GM23338 (cell line): ENCODE measurements around the gene USP10. TPM values are rescaled to one million over a fixed set of nuclear protein-coding genes. Genes with fewer than 3 reads are reported as not detected.

ENCODE experiments used
- ATAC-seq: fragments of 200-7000 bp; cut with Tn5 transposase; 3 replicates; pipeline ENCODE4 v1.9.1; 2020
- DNase-seq: peaks from one replicate; pipeline ENCODE4 v3.0.0-alpha.2; 2015; ENCODE audit warnings: low spot score
- H2AFZ ChIP-seq: fragments of 200-600 bp; sonication (generic); 2 replicates; pipeline ENCODE4 v1.8.0; 2016; ENCODE audit warnings: antibody characterized with exemption, mild to moderate bottlenecking, moderate library complexity
- H3F3A ChIP-seq: fragments of 200-600 bp; sonication (generic); replicated peaks from 2 replicates; pipeline ENCODE4 v1.8.0; 2017; ENCODE audit warnings: antibody characterized with exemption, mixed run types, low read depth
- H3K27ac ChIP-seq: fragments of 200-600 bp; sonication (generic); 2 replicates; pipeline ENCODE4 v1.6.1; 2016; ENCODE audit warnings: low read depth
- H3K27me3 ChIP-seq: fragments of 200-600 bp; sonication (generic); 2 replicates; pipeline ENCODE4 v1.8.0; 2016; ENCODE audit warnings: mild to moderate bottlenecking, mixed run types, moderate library complexity; ENCODE audit not compliant: insufficient read depth
- H3K36me3 ChIP-seq: fragments of 200-600 bp; sonication (generic); 2 replicates; pipeline ENCODE4 v1.8.0; 2016; ENCODE audit warnings: mild to moderate bottlenecking; ENCODE audit not compliant: insufficient read depth
- H3K4me1 ChIP-seq: fragments of 200-600 bp; sonication (generic); 2 replicates; pipeline ENCODE4 v1.8.0; 2016; ENCODE audit warnings: mild to moderate bottlenecking, moderate library complexity; ENCODE audit not compliant: insufficient read depth
- H3K4me2 ChIP-seq: fragments of 200-600 bp; sonication (generic); 2 replicates; pipeline ENCODE4 v1.7.1; 2017; ENCODE audit warnings: mixed run types
- H3K4me3 ChIP-seq: fragments of 200-600 bp; sonication (generic); 2 replicates; pipeline ENCODE4 v1.6.1; 2016; ENCODE audit warnings: mixed run types
- H3K79me2 ChIP-seq: fragments of 200-600 bp; sonication (generic); replicated peaks from 2 replicates; pipeline ENCODE4 v1.8.0; 2017; ENCODE audit warnings: mild to moderate bottlenecking; ENCODE audit not compliant: insufficient read depth
- H3K9me2 ChIP-seq: fragments of 200-600 bp; sonication (generic); 2 replicates; pipeline ENCODE4 v1.8.0; 2017; ENCODE audit not compliant: insufficient read depth
- H4K20me1 ChIP-seq: fragments of 200-600 bp; sonication (generic); replicated peaks from 2 replicates; pipeline ENCODE4 v1.8.0; 2017; ENCODE audit warnings: mild to moderate bottlenecking; ENCODE audit not compliant: insufficient read depth
- H3K27ac Mint-ChIP-seq: 2 replicates; pipeline ENCODE4 v1.8.0; 2020; ENCODE audit warnings: inconsistent platforms, mild to moderate bottlenecking, moderate library complexity, mixed read lengths
- H3K27me3 Mint-ChIP-seq: 3 replicates; pipeline ENCODE4 v1.8.0; 2022; ENCODE audit warnings: low read depth, mild to moderate bottlenecking, moderate library complexity, mixed read lengths, inconsistent platforms; ENCODE audit not compliant: insufficient read depth, poor library complexity
- H3K36me3 Mint-ChIP-seq: 3 replicates; pipeline ENCODE4 v1.8.0; 2021; ENCODE audit warnings: low read depth, mild to moderate bottlenecking, inconsistent platforms, moderate library complexity, mixed read lengths
- H3K4me1 Mint-ChIP-seq: 3 replicates; pipeline ENCODE4 v1.8.0; 2020; ENCODE audit warnings: mild to moderate bottlenecking, inconsistent platforms, mixed read lengths
- H3K4me3 Mint-ChIP-seq: 3 replicates; pipeline ENCODE4 v1.8.0; 2021; ENCODE audit warnings: moderate library complexity, mild to moderate bottlenecking, inconsistent platforms, mixed read lengths
- H3K9me3 Mint-ChIP-seq: 3 replicates; pipeline ENCODE4 v1.8.0; 2020; ENCODE audit warnings: moderate library complexity, mild to moderate bottlenecking, inconsistent platforms, mixed read lengths
- CREB1 ChIP-seq: fragments of 250-450 bp; sonication (Bioruptor Pico); IDR thresholded peaks from 2 replicates; pipeline ENCODE4 v1.5.0; 2020; ENCODE audit warnings: low read depth, mild to moderate bottlenecking, moderate library complexity
- EZH2 ChIP-seq: fragments of 200-600 bp; sonication (generic); IDR thresholded peaks from one replicate; pipeline ENCODE4 v1.8.0; 2017; ENCODE audit warnings: antibody characterized with exemption, mild to moderate bottlenecking, low read depth; ENCODE audit not compliant: unreplicated experiment
- EZH2phosphoT487 ChIP-seq: fragments of 200-600 bp; sonication (generic); IDR thresholded peaks from one replicate; pipeline ENCODE4 v1.8.1; 2018; ENCODE audit warnings: antibody characterized with exemption; ENCODE audit not compliant: unreplicated experiment
- JUNB ChIP-seq: IDR thresholded peaks from one replicate; pipeline ENCODE4 v1.6.1; 2016; ENCODE audit warnings: antibody characterized with exemption; ENCODE audit not compliant: unreplicated experiment
- NANOG ChIP-seq: IDR thresholded peaks from 2 replicates; pipeline ENCODE4 v1.6.1; 2016; ENCODE audit warnings: antibody characterized with exemption, borderline replicate concordance
- STAT1 ChIP-seq: IDR thresholded peaks from one replicate; pipeline ENCODE4 v1.6.1; 2016; ENCODE audit warnings: antibody characterized with exemption; ENCODE audit not compliant: unreplicated experiment
- ZNF114 ChIP-seq: fragments of 250-450 bp; sonication (Bioruptor Pico); IDR thresholded peaks from 2 replicates; pipeline ENCODE4 v1.5.0; 2020; ENCODE audit warnings: mild to moderate bottlenecking, moderate library complexity
- polyA plus RNA-seq: library from polyadenylated mRNA; unstranded; fragments of >200 nt; fragmentation: Nextera tagmentation; extraction: Ambion mirVana; gene quantifications from 2 replicates; pipeline ENCODE4 v1.2.1, GENCODE V29; 2016
- total RNA-seq: library from RNA; depleted of rRNA; stranded (reverse); fragments of >200 nt; shearing (Covaris generic); gene quantifications from 2 replicates; pipeline ENCODE4 v1.2.3, GENCODE V29; 2014
- TF ChIP-seq, protein P1 (sequence below): IDR thresholded peaks from 2 replicates; pipeline ENCODE4 v1.6.1; 2016; ENCODE audit warnings: antibody characterized with exemption
- TF ChIP-seq, protein P2 (sequence below), 2 experiments: fragments of 200-600 bp in 1 of 2; sonication (generic) in 1 of 2; conservative IDR thresholded peaks; 2 replicates each; pipeline versions ENCODE4 v1.5.1 to v1.6.1; 2016 to 2017; ENCODE audit warnings: antibody characterized with exemption in 2 of 2, low read depth in 2 of 2, mild to moderate bottlenecking in 2 of 2, moderate library complexity in 1 of 2
- TF ChIP-seq, protein P3 (sequence below): fragments of 250-450 bp; sonication (Bioruptor Pico); IDR thresholded peaks from 2 replicates; pipeline ENCODE4 v1.5.0; 2020; ENCODE audit warnings: mild to moderate bottlenecking, moderate library complexity

USP10 gene
- total and polyA plus RNA-seq, 2 experiments from 2014 or later: 158 to 194 TPM

DNA sequence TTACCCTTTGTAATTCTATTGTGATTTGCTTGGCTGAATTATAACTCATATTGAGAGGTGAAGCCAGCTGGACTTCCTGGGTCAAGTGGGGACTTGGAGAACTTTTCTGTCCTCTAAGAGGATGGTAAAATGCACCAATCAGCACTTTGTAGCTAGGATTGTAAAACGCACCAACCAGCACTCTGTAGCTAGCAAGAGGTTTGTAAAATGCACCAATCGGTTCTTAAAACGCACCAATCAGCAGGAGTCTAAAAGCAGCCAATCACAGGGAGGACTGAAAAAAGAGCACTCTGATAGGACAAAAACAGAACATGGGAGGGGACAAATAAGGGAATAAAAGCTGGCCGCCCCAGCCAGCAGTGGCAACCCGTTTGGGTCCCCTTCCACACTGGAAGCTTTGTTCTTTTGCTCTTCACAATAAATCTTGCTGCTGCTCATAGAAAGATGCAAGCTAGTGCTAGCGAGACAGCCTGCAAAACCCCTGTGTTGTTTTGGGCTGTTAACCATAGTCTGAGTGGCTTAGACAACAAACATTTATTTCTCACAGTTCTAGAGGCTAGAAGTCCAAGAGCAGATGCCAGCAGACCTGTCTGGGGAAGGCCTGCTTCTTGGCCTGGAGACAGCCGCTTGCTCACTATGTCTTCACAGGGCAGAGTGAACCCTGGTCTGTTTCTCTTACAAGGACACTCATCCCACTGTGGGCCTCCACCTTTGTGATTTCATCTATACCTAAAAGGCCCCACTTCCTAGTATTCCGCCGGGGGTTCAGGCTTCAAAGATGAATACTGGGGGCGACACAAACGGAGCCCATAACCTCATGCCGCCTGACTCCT is 81.0 kb downstream of the USP10 start:
- H3K27ac Mint-ChIP-seq: no peak overlapping the region
- Histone ChIP-seq H4K20me1 (peaks cover 8% of the 10 kb centered on the region), H2AFZ (no peak overlapping the region)

More for the DNA sequence above, 81.0 kb downstream of the USP10 start:
- TF ChIP-seq NANOG (no peak), EZH2 (no peak), EZH2phosphoT487 (no peak), STAT1 (no peak), CREB1 (CRISPR knock-in tag) (no peak), ZNF114 (CRISPR knock-in tag) (no peak), JUNB (no peak)
- TF ChIP-seq, protein P1, sequence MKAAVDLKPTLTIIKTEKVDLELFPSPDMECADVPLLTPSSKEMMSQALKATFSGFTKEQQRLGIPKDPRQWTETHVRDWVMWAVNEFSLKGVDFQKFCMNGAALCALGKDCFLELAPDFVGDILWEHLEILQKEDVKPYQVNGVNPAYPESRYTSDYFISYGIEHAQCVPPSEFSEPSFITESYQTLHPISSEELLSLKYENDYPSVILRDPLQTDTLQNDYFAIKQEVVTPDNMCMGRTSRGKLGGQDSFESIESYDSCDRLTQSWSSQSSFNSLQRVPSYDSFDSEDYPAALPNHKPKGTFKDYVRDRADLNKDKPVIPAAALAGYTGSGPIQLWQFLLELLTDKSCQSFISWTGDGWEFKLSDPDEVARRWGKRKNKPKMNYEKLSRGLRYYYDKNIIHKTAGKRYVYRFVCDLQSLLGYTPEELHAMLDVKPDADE: no peak
- TF ChIP-seq, protein P2, sequence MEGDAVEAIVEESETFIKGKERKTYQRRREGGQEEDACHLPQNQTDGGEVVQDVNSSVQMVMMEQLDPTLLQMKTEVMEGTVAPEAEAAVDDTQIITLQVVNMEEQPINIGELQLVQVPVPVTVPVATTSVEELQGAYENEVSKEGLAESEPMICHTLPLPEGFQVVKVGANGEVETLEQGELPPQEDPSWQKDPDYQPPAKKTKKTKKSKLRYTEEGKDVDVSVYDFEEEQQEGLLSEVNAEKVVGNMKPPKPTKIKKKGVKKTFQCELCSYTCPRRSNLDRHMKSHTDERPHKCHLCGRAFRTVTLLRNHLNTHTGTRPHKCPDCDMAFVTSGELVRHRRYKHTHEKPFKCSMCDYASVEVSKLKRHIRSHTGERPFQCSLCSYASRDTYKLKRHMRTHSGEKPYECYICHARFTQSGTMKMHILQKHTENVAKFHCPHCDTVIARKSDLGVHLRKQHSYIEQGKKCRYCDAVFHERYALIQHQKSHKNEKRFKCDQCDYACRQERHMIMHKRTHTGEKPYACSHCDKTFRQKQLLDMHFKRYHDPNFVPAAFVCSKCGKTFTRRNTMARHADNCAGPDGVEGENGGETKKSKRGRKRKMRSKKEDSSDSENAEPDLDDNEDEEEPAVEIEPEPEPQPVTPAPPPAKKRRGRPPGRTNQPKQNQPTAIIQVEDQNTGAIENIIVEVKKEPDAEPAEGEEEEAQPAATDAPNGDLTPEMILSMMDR (conservative IDR thresholded peaks at IDR 0.05; ENCODE audit: low read depth in 2 of 2): no peak
- TF ChIP-seq, protein P3, sequence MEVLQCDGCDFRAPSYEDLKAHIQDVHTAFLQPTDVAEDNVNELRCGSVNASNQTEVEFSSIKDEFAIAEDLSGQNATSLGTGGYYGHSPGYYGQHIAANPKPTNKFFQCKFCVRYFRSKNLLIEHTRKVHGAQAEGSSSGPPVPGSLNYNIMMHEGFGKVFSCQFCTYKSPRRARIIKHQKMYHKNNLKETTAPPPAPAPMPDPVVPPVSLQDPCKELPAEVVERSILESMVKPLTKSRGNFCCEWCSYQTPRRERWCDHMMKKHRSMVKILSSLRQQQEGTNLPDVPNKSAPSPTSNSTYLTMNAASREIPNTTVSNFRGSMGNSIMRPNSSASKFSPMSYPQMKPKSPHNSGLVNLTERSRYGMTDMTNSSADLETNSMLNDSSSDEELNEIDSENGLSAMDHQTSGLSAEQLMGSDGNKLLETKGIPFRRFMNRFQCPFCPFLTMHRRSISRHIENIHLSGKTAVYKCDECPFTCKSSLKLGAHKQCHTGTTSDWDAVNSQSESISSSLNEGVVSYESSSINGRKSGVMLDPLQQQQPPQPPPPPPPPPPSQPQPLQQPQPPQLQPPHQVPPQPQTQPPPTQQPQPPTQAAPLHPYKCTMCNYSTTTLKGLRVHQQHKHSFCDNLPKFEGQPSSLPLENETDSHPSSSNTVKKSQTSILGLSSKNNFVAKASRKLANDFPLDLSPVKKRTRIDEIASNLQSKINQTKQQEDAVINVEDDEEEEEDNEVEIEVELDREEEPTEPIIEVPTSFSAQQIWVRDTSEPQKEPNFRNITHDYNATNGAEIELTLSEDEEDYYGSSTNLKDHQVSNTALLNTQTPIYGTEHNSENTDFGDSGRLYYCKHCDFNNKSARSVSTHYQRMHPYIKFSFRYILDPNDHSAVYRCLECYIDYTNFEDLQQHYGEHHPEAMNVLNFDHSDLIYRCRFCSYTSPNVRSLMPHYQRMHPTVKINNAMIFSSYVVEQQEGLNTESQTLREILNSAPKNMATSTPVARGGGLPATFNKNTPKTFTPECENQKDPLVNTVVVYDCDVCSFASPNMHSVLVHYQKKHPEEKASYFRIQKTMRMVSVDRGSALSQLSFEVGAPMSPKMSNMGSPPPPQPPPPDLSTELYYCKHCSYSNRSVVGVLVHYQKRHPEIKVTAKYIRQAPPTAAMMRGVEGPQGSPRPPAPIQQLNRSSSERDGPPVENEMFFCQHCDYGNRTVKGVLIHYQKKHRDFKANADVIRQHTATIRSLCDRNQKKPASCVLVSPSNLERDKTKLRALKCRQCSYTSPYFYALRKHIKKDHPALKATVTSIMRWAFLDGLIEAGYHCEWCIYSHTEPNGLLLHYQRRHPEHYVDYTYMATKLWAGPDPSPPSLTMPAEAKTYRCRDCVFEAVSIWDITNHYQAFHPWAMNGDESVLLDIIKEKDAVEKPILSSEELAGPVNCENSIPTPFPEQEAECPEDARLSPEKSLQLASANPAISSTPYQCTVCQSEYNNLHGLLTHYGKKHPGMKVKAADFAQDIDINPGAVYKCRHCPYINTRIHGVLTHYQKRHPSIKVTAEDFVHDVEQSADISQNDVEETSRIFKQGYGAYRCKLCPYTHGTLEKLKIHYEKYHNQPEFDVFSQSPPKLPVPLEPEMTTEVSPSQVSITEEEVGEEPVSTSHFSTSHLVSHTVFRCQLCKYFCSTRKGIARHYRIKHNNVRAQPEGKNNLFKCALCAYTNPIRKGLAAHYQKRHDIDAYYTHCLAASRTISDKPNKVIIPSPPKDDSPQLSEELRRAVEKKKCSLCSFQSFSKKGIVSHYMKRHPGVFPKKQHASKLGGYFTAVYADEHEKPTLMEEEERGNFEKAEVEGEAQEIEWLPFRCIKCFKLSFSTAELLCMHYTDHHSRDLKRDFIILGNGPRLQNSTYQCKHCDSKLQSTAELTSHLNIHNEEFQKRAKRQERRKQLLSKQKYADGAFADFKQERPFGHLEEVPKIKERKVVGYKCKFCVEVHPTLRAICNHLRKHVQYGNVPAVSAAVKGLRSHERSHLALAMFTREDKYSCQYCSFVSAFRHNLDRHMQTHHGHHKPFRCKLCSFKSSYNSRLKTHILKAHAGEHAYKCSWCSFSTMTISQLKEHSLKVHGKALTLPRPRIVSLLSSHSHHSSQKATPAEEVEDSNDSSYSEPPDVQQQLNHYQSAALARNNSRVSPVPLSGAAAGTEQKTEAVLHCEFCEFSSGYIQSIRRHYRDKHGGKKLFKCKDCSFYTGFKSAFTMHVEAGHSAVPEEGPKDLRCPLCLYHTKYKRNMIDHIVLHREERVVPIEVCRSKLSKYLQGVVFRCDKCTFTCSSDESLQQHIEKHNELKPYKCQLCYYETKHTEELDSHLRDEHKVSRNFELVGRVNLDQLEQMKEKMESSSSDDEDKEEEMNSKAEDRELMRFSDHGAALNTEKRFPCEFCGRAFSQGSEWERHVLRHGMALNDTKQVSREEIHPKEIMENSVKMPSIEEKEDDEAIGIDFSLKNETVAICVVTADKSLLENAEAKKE (CRISPR knock-in tag): no peak
- Mint-ChIP-seq H3K4me3 (no peak overlapping the region), H3K4me1 (peaks cover 2% of the 10 kb centered on the region; the same call in 2 of the 3 replicates), H3K36me3 (peaks cover 50% of the 10 kb centered on the region), H3K27me3 (peaks cover 1% of the 10 kb centered on the region), H3K9me3 (no peaks in the 10 kb centered on the region)
- H3K27ac ChIP-seq: peak overlapping the region; percentile 55
- peak; percentile 41 for DNase-seq
- no peaks in the 10 kb centered on the region for H3K9me2 ChIP-seq
- peaks cover 29% of the 10 kb centered on the region for H3K36me3 ChIP-seq
- peaks cover 23% of the 10 kb centered on the region for H3F3A ChIP-seq
- ATAC-seq: no peak; the same call in 2 of the 3 replicates
- no peaks in the 10 kb centered on the region for H3K27me3 ChIP-seq
- no peak overlapping the region for H3K4me2 ChIP-seq
- no peak overlapping the region for H3K4me3 ChIP-seq
- H3K4me1 ChIP-seq: no peaks in the 10 kb centered on the region
- H3K79me2 ChIP-seq: no peaks in the 10 kb centered on the region; the same call in 1 of the 2 replicates
